GM04503 (cell line): ENCODE results near the gene ROR1.

ENCODE experiments used
- DNase-seq: peaks from one replicate; pipeline ENCODE4 v3.0.0-alpha.2; 2012; ENCODE audit warnings: low read depth

Gene ROR1

GRCh38 chr1:63825111-63825510 is 51.3 kb downstream of the ROR1 start:
- DNase-seq, result no peak

GRCh38 chr1:63826246-63826861 is 52.5 kb downstream of the ROR1 start:
- peak; percentile 94 for DNase-seq

- no peak for DNase-seq
Observed at GRCh38 chr1:63827411-63828321, 53.8 kb downstream of the ROR1 start.

GRCh38 chr1:63828322-63829044 is 54.7 kb downstream of the ROR1 start:
- no peak for DNase-seq

- DNase-seq, result no peak
Observed at GRCh38 chr1:63829349-63830327, 55.8 kb downstream of the ROR1 start.

GRCh38 chr1:63831409-63831808 is 57.6 kb downstream of the ROR1 start:
- no peak for DNase-seq

GRCh38 chr1:63833363-63834119 is 59.7 kb downstream of the ROR1 start:
- no peak for DNase-seq

GRCh38 chr1:63835128-63835527 is 61.3 kb downstream of the ROR1 start:
- no peak for DNase-seq

GRCh38 chr1:63836374-63836773 is 62.6 kb downstream of the ROR1 start:
- no peak for DNase-seq

- no peak for DNase-seq
Observed at GRCh38 chr1:63836830-63837229, 63.0 kb downstream of the ROR1 start.

GRCh38 chr1:63843010-63843409 is 69.2 kb downstream of the ROR1 start:
- DNase-seq, result no peak

GRCh38 chr1:63843884-63844283 is 70.1 kb downstream of the ROR1 start:
- DNase-seq, result no peak

- no peak for DNase-seq
Observed at GRCh38 chr1:63845346-63845745, 71.5 kb downstream of the ROR1 start.

- no peak for DNase-seq
Observed at GRCh38 chr1:63847308-63847910, 73.6 kb downstream of the ROR1 start.

- DNase-seq, result no peak
Observed at GRCh38 chr1:63848733-63849132, 74.9 kb downstream of the ROR1 start.

GRCh38 chr1:63849149-63849548 is 75.3 kb downstream of the ROR1 start:
- no peak for DNase-seq

- no peak for DNase-seq
Observed at GRCh38 chr1:63854091-63854490, 80.3 kb downstream of the ROR1 start.

- no peak for DNase-seq
Observed at GRCh38 chr1:63855942-63856341, 82.1 kb downstream of the ROR1 start.

- DNase-seq, result no peak
Observed at GRCh38 chr1:63856924-63857323, 83.1 kb downstream of the ROR1 start.

- DNase-seq, result no peak
Observed at GRCh38 chr1:63857478-63857877, 83.7 kb downstream of the ROR1 start.
